Muscle of back (tissue), 11 donors: ENCODE data around the gene POFUT2. TPM values are rescaled to one million over a fixed set of nuclear protein-coding genes. Genes with fewer than 3 reads are reported as not detected.

Experiments used
- DNase-seq, 3 donors: peaks; one replicate each; pipeline versions ENCODE4 v3.0.0 to v3.0.0-alpha.2; 2013
- polyA plus RNA-seq, 10 donors: library from polyadenylated mRNA; unstranded; fragments of 120-200 nt; gene quantifications; one replicate each; pipeline ENCODE4 v1.2.1, GENCODE V29; 2013; ENCODE audit not compliant: insufficient read length in 10 of 10

POFUT2 gene
- polyA plus RNA-seq, 10 donors: 30.6 to 44.3 (median 39.3) TPM

DNA sequence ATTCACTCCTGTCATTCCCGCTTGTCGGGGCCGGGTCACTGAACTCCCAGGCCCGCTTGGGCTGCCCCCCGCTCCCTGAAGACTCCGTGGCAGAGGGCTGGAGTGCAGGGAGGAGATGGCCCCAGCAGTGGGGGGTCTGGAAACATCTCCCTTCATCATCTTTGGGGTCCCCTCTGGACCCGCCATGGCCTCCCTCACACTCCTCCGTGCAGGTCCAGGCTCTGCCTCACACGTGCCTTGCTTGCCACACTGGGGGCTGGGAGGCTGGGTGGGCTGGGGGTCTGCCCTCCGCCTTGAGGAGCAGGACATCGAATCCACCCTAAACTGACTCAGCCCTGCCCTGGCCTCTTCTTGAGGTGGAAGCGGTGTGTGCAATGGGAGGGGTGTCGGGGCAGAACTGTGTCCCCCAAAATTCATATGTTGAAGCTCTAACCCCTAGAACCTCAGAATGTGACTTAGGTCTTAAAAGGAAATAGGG is 35.2 kb downstream of the POFUT2 start:
- no peak for DNase-seq

DNA sequence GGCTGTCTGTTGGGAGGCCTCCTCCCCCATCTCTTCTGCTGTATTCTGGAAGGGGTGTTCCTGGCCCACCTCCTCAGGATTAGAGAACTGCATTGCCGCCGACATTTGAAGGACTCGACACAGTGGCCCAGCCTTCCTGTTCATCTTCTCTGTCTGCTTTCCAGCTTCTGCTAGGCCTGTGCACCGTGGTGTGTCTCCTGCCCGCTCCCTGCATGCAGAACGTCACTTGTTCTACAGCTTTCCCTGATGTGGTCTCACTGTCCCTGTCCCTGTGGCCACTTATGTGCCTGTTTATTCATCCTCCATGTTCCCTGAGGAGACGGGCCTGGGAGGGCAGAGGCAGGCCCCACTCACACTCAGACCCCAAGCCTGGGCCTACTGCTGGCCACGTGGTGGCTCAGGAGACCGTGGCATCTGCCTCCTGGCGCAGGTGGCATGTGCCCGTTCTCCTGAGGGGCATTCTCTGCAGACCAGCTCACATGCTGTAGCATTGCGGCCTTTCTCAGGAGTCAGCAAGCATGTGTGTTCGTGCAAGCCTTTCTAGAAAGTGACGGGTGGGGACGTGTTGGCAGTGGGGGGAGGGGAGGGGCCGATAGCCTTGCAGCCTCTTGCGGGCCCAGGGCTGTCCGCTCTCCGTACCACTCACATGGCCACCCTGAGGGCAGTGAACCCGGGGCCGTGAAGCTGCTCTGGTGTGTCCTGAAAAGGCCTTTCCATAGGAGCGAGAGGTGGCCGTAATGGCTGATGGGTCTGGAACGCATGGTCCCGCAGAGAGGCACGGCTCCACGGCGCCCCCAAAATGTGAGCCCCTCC is 35.9 kb downstream of the POFUT2 start:
- no peak for DNase-seq

GRCh38 chr21:45250914-45251634 is 36.6 kb downstream of the POFUT2 start:
- no peak for DNase-seq

DNA sequence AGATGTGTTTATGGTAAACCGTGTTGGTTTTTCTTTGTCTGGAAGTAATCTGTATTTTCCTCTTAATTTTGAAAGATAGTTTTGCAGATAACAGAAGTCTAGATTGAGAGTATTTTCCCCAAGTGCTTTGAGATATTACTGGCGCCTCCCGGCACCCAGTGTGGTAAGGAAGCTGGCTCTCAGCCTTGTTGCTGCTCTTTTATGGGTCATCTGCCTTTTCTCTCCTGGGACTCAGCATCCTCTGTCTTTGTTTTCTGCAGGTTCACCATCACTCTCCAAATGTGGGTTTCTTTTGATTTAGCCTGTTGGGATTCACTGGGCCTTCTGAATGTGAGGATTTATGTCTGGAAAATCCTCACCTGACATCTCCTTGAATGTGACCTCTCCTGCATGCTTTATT is 37.4 kb downstream of the POFUT2 start:
- no peak for DNase-seq

- no peak for DNase-seq
Measured at GRCh38 chr21:45249626-45250025, 38.1 kb downstream of the POFUT2 start.

GRCh38 chr21:45248893-45249381 is 38.8 kb downstream of the POFUT2 start:
- peak in 2 of 3 donors; percentile 11 to 66 for DNase-seq

DNA sequence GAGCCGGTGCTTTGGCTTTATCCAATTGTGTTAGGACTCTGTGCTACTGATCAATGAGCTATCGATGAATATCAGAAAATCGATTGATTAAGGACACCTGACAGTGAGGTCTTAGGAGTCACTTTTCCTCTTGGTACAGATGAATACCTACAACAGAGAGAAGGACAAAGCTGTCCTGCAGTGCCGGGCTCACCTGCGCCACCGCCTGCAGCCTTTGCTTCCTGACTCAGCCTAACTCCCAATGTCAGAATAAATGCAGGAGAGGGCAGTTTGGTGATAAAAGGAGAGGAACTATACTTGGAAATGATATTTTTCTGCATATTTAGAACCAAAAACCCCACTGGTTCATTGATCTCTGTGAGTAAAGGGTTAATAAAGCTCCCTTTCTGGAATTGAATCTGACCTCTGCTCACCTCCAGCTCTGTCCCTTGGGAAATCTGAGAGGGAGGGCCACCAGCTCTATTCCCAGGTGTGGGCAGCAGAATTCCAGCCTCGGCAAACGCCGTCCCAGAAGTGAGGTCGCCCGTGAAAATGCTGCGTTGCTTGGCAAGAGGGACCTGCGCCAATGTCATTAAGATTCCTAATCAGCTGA is 39.3 kb downstream of the POFUT2 start:
- DNase-seq: no peak

- no peak for DNase-seq
Measured at GRCh38 chr21:45246386-45247320, 41.0 kb downstream of the POFUT2 start.

DNA sequence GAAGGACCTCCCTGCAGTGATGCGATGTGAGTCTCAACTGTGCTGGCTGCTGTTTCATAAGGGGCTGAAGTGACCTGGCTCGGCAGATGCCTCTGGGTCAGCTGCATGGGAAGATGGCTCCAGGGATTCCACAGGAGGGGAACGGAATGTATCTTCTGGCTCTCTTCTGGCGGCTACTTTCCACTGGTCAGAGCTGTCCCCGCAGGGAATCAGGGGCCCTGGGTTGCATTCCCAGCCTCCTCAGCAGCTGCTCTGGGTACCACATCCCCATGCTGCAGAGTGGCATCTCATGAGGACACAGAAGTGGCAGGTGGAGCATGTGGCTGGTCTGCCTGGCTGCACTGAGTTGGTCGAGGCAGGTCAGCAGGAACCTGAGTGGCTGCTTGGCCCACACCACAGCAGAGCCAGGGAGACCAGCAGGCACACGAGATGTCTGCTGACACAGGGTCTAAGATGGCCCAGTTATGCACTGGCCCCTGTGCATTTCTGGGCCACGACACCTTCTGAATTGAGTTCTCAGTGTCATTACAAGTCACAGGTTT is 42.8 kb downstream of the POFUT2 start:
- peak in 1 of 3 donors; percentile 34 for DNase-seq

- DNase-seq: no peak
Measured at GRCh38 chr21:45243603-45244002, 44.1 kb downstream of the POFUT2 start.

DNA sequence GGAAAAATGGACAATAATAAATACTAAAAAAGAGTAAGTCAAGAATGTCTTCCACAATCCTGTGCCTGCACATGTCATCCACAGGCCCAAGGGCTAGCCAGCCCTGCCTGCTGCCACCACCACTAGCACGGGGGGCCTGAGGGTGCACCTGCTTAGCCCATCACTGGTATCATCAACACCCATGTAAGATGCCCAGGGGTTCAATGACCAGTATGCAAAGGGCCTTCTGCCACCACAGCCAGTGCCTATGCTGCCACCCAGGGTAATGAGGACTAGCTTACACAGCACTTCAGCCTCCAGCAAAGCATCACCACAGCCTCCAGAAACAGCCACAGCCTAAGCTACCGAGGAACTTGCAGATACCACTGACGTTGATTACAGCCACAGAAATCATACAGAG is 46.3 kb downstream of the POFUT2 start:
- no peak for DNase-seq

- no peak for DNase-seq
Measured at GRCh38 chr21:45237401-45237800, 50.3 kb downstream of the POFUT2 start.

- DNase-seq: no peak
Measured at GRCh38 chr21:45236481-45236880, 51.2 kb downstream of the POFUT2 start.

DNA sequence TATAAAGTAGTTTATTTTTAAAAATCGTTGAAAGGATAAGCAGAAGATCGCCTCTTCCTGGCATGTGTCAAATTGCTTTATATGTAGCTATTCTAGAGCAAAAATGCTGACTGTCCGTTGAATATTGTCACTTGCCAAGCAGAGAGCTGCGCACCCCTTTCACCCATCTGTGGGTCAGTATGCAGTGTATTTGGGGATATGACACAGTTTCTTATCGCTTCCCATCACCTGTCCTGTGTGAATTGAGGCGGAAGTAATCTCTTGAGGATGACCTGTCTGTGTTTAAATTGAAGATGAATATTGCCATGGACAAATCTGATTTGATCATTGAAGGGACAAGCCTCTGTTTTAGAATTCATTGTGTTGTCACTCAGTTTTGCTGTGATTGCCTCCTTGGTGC is 52.2 kb downstream of the POFUT2 start:
- no peak for DNase-seq

GRCh38 chr21:45234965-45235364 is 52.7 kb downstream of the POFUT2 start:
- no peak for DNase-seq

DNA sequence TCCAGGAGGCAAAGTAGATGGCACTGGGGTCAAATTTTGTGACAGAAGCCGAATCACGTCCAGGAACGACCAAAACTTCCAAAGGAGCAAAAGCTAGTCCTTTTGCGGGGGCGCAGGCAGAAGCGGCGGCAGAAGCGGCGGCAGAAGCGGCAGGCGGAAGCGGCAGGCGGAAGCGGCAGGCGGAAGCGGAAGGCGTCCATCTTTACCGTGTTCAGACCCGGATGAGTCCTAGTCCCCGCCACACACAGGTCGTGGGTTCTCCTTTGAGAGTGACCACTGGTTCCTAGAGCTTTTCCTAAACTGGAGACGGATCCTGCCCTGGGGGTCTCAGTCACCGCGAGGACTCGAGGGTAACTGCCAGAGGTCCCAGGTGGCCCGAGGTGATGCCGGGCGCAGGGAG is 53.6 kb downstream of the POFUT2 start:
- no peak for DNase-seq

DNA sequence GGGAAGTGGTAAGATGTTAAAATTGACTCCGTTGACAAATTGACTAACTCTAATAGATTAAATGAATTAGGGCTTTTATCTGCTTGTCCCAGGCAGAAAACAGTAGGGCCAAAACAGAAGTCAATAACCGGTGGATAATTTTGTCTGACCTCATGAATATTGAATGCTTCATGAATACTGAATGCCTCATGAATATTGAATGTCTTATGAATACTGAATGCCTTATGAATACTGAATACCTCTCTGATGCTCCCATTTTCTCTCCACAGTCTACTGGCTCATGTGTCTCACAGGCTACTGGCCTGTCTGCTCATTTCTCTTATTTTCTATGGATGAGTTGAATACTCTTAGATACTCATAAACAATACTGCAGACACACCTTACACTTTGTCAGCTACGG is 56.0 kb downstream of the POFUT2 start:
- no peak for DNase-seq

DNA sequence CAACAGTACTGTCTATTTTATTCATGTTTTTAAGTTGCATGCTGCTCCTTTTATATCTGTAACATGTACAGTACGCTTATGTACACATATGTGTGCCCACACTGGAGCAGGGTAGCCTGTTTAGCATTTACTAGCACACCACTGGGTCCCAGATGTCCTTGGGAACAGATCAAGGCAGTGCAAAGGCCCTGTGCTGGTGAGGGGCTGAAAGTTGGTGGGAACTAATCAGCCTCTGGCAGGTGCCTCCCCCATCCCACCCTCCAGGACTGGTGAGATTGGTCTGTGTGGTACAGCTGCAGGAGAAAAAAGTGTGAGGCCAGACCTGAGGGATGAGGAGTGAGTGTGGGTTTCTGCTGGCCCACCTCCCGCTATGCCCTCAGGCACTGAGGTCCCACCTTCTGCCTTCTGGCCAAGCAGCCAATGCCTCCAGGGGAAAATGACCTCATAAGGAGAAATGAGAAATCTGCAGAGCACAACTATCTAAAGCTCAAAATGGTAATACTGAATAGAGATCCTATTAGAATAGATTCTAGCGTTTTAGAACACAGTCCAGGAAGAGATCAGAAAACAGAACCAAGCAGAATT is 58.9 kb downstream of the POFUT2 start:
- DNase-seq: no peak

- DNase-seq: peak in 1 of 3 donors; percentile 96
Measured at GRCh38 chr21:45228171-45228641, 59.5 kb downstream of the POFUT2 start.

- no peak for DNase-seq
Measured at GRCh38 chr21:45227735-45228134, 60.0 kb downstream of the POFUT2 start.
